GM12892 (cell line): Measurements from ENCODE around the gene SLC38A3.

ENCODE experiments used
- POLR2A ChIP-seq: IDR thresholded peaks from 2 replicates; pipeline ENCODE4 v1.6.1; 2011; ENCODE audit warnings: low read depth, low read length, control low read depth
- POLR2AphosphoS5 ChIP-seq: IDR thresholded peaks from 2 replicates; pipeline ENCODE4 v1.6.1; 2011; ENCODE audit warnings: low read depth, low read length, control low read depth
- TAF1 ChIP-seq: IDR thresholded peaks from 2 replicates; pipeline ENCODE4 v1.6.1; 2011; ENCODE audit warnings: low read depth, mild to moderate bottlenecking, control low read depth, low read length, borderline replicate concordance

DNA sequence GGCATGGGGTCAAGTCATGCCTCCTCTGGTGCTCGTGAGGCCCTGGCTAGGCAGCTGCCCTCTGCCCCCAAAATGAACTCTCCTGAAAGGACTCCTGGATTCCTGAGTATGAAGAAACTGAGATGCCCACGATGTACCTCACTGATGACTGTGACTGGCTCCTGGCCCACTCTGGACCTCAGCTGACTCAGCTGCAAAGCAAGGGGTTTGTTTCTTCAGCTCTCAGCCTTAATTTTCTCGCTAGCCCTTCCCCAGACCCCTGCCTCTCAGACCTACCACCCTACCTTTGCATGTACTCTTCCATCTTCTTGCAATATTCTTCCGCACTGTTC lies 25.7 kb downstream of the SLC38A3 start:
- TF ChIP-seq POLR2A (no peak), POLR2AphosphoS5 (no peak), TAF1 (no peak)
